Skeletal muscle satellite cell (primary cell): ENCODE measurements around the gene PMM1. TPM values are rescaled to one million over a fixed set of nuclear protein-coding genes. Genes with fewer than 3 reads are reported as not detected.
"Not testable (repeated sequence)": the region's sequence is repeated elsewhere in the genome, so short reads cannot be mapped to it uniquely, and the experiment has no call there.

Experiments used
- H3K27me3 ChIP-seq: 2 replicates; pipeline ENCODE4 v1.7.0; 2013; ENCODE audit warnings: low read length; ENCODE audit not compliant: control insufficient read depth, insufficient read depth
- H3K36me3 ChIP-seq: 2 replicates; pipeline ENCODE4 v1.7.0; 2013; ENCODE audit warnings: mild to moderate bottlenecking, control low read depth, low read length; ENCODE audit not compliant: insufficient read depth
- H3K4me1 ChIP-seq: 2 replicates; pipeline ENCODE4 v1.7.0; 2013; ENCODE audit warnings: low read length; ENCODE audit not compliant: control insufficient read depth, insufficient read depth
- H3K4me2 ChIP-seq: 2 replicates; pipeline ENCODE4 v1.7.0; 2013; ENCODE audit warnings: mild to moderate bottlenecking, low read length
- H3K4me3 ChIP-seq: 2 replicates; pipeline ENCODE4 v1.7.0; 2013; ENCODE audit warnings: low read length
- H3K9ac ChIP-seq: 2 replicates; pipeline ENCODE4 v1.7.0; 2013; ENCODE audit warnings: mild to moderate bottlenecking, low read depth, low read length, moderate library complexity
- H3K9me3 ChIP-seq: replicated peaks from 2 replicates; pipeline ENCODE4 v1.7.0; 2013; ENCODE audit warnings: mild to moderate bottlenecking, control low read depth, low read length
- total RNA-seq: library from RNA; depleted of rRNA; stranded (reverse); fragments of >200 nt; gene quantifications from 2 replicates; pipeline ENCODE4 v1.2.3, GENCODE V29; 2012; rRNA removed

PMM1 gene
- 17.0 and 18.3 TPM in 2 replicates for total RNA-seq

- peak within 1 kb of the TSS; percentile 99 for H3K4me3 ChIP-seq
- no peaks in the 10 kb centered on the region for H3K27me3 ChIP-seq
- peaks cover 17% of the 10 kb centered on the region for H3K4me1 ChIP-seq
- H3K4me2 ChIP-seq, result peak within 1 kb of the TSS; percentile 93
- H3K9me3 ChIP-seq, result no peaks in the 10 kb centered on the region
- peak within 1 kb of the TSS; percentile 95 for H3K9ac ChIP-seq
- peaks cover 10% of the 10 kb centered on the region for H3K36me3 ChIP-seq
Observed at GRCh38 chr22:41589391-41590241, at the start of gene PMM1. PMM1 (minus strand) TSS chr22:41589840; CDS start chr22:41589805, 35 bp downstream.

- Histone ChIP-seq H3K9me3 (no peaks in the 10 kb centered on the region), H3K36me3 (peaks cover 83% of the 10 kb centered on the region), H3K4me3 (no peak overlapping the region), H3K27me3 (no peaks in the 10 kb centered on the region), H3K9ac (no peak overlapping the region), H3K4me1 (peaks cover 11% of the 10 kb centered on the region), H3K4me2 (no peak overlapping the region)
Observed at GRCh38 chr22:41638748-41639147, 49.1 kb upstream of the PMM1 start.

GRCh38 chr22:41638124-41638523, 48.5 kb upstream of the PMM1 start:
- H3K36me3 ChIP-seq, result peaks cover 86% of the 10 kb centered on the region
- H3K4me1 ChIP-seq, result peaks cover 11% of the 10 kb centered on the region
- H3K27me3 ChIP-seq, result no peaks in the 10 kb centered on the region
- no peaks in the 10 kb centered on the region for H3K9me3 ChIP-seq
- H3K4me2 ChIP-seq, result no peak overlapping the region
- no peak overlapping the region for H3K4me3 ChIP-seq
- no peak overlapping the region for H3K9ac ChIP-seq

GRCh38 chr22:41637623-41638022, 48.0 kb upstream of the PMM1 start:
- H3K4me2 ChIP-seq, H3K9me3 ChIP-seq, H3K27me3 ChIP-seq, H3K9ac ChIP-seq, H3K4me3 ChIP-seq: not testable (repeated sequence)
- Histone ChIP-seq H3K36me3 (peaks cover 82% of the 10 kb centered on the region), H3K4me1 (peaks cover 11% of the 10 kb centered on the region)

- Histone ChIP-seq H3K9ac (no peak overlapping the region), H3K4me1 (peaks cover 11% of the 10 kb centered on the region), H3K36me3 (peaks cover 71% of the 10 kb centered on the region), H3K9me3 (no peaks in the 10 kb centered on the region), H3K4me3 (no peak overlapping the region), H3K4me2 (no peak overlapping the region), H3K27me3 (no peaks in the 10 kb centered on the region)
Observed at GRCh38 chr22:41636467-41636866, 46.8 kb upstream of the PMM1 start.

- Histone ChIP-seq H3K36me3 (peaks cover 55% of the 10 kb centered on the region), H3K4me1 (peaks cover 11% of the 10 kb centered on the region)
- not testable (repeated sequence) for H3K9ac ChIP-seq, H3K4me3 ChIP-seq, H3K9me3 ChIP-seq, H3K4me2 ChIP-seq, H3K27me3 ChIP-seq
Observed at GRCh38 chr22:41634610-41635009, 45.0 kb upstream of the PMM1 start.

GRCh38 chr22:41631615-41632014, 42.0 kb upstream of the PMM1 start:
- H3K9ac ChIP-seq, H3K9me3 ChIP-seq, H3K4me3 ChIP-seq, H3K27me3 ChIP-seq, H3K4me1 ChIP-seq, H3K4me2 ChIP-seq: not testable (repeated sequence)
- H3K36me3 ChIP-seq, result peaks cover 52% of the 10 kb centered on the region

GRCh38 chr22:41631115-41631514, 41.5 kb upstream of the PMM1 start:
- peaks cover 49% of the 10 kb centered on the region for H3K36me3 ChIP-seq
- H3K9me3 ChIP-seq, H3K27me3 ChIP-seq, H3K4me1 ChIP-seq, H3K4me3 ChIP-seq, H3K9ac ChIP-seq, H3K4me2 ChIP-seq: not testable (repeated sequence)

GRCh38 chr22:41625577-41625976, 35.9 kb upstream of the PMM1 start:
- peaks cover 6% of the 10 kb centered on the region for H3K4me1 ChIP-seq
- no peak overlapping the region for H3K4me2 ChIP-seq
- no peak overlapping the region for H3K9ac ChIP-seq
- H3K9me3 ChIP-seq, result no peaks in the 10 kb centered on the region
- no peak overlapping the region for H3K4me3 ChIP-seq
- peaks cover 44% of the 10 kb centered on the region for H3K36me3 ChIP-seq
- no peaks in the 10 kb centered on the region for H3K27me3 ChIP-seq

- peak overlapping the region; percentile 98 for H3K9ac ChIP-seq
- H3K9me3 ChIP-seq, result no peaks in the 10 kb centered on the region
- H3K36me3 ChIP-seq, result peaks cover 20% of the 10 kb centered on the region
- peaks cover 19% of the 10 kb centered on the region for H3K4me1 ChIP-seq
- peak overlapping the region; percentile 97 for H3K4me2 ChIP-seq
- peak overlapping the region; percentile 98 for H3K4me3 ChIP-seq
- H3K27me3 ChIP-seq, result no peaks in the 10 kb centered on the region
Observed at GRCh38 chr22:41621911-41622179, 32.2 kb upstream of the PMM1 start.

- Histone ChIP-seq H3K4me2 (peak within 1 kb of the TSS; percentile 97), H3K9ac (peak within 1 kb of the TSS; percentile 98), H3K4me1 (peaks cover 19% of the 10 kb centered on the region), H3K36me3 (peaks cover 19% of the 10 kb centered on the region), H3K4me3 (peak within 1 kb of the TSS; percentile 98), H3K9me3 (no peaks in the 10 kb centered on the region), H3K27me3 (no peaks in the 10 kb centered on the region)
Observed at GRCh38 chr22:41621099-41621910, 31.7 kb upstream of the PMM1 start, which contains the start of gene XRCC6. XRCC6 (plus strand) TSS chr22:41621295; CDS start chr22:41622005, 710 bp downstream.
